Left ventricle myocardium inferior (tissue), 1 donor: ENCODE measurements around the gene NEXN. TPM values are rescaled to one million over a fixed set of nuclear protein-coding genes. Genes with fewer than 3 reads are reported as not detected.

Experiments
- DNase-seq: peaks from one replicate; pipeline ENCODE4 v3.0.0-alpha.2; 2020
- H3K27ac ChIP-seq: fragments of 200-600 bp; replicated peaks from 2 replicates; pipeline ENCODE4 v1.8.0; 2021
- H3K27me3 ChIP-seq: fragments of 200-600 bp; 2 replicates; pipeline ENCODE4 v1.8.0; 2021; ENCODE audit warnings: low read depth
- H3K36me3 ChIP-seq: fragments of 200-600 bp; 2 replicates; pipeline ENCODE4 v1.8.0; 2021
- H3K4me1 ChIP-seq: fragments of 200-600 bp; 2 replicates; pipeline ENCODE4 v1.8.0; 2021
- H3K4me3 ChIP-seq: fragments of 200-600 bp; 2 replicates; pipeline ENCODE4 v1.8.0; 2021; ENCODE audit warnings: mild to moderate bottlenecking, moderate library complexity
- H3K9me3 ChIP-seq: fragments of 200-600 bp; replicated peaks from 2 replicates; pipeline ENCODE4 v1.8.0; 2021
- CTCF ChIP-seq: fragments of 200-600 bp; IDR thresholded peaks from 2 replicates; pipeline ENCODE4 v1.8.0; 2021; ENCODE audit warnings: antibody characterized with exemption, mild to moderate bottlenecking, borderline replicate concordance
- intact Hi-C: fragments of 100-400 bp; cut with micrococcal nuclease; formaldehyde crosslinking; loops from one replicate; pipeline ENCODE4 v1.11.0; 2022
- total RNA-seq: library from RNA; stranded (reverse); fragmentation: NEBNext Ultra II Directional; extraction: Animal tissue kit (Norgen Biotek cat#: 25700); gene quantifications from one replicate; pipeline ENCODE4 v1.2.1, GENCODE V29; 2021
- donor health status: DM: no; HTN: yes; CAD: no; lungs with severe emphysema.

Gene NEXN
- total RNA-seq, 1 donor from 2014 or later = 391 TPM

GRCh38 chr1:77850082-77850481, 38.3 kb upstream of the NEXN start:
- no peak overlapping the region for H3K4me3 ChIP-seq
- no peak for DNase-seq
- no peak for TF ChIP-seq CTCF

GRCh38 chr1:77857552-77857951, 30.9 kb upstream of the NEXN start:
- no peak for TF ChIP-seq CTCF
- H3K9me3 ChIP-seq = peaks cover 30% of the 10 kb centered on the region
- H3K27ac ChIP-seq = no peak overlapping the region
- DNase-seq = no peak
- H3K4me3 ChIP-seq = no peak overlapping the region
- H3K4me1 ChIP-seq = peaks cover 19% of the 10 kb centered on the region
- H3K36me3 ChIP-seq = peaks cover 24% of the 10 kb centered on the region
- H3K27me3 ChIP-seq = no peaks in the 10 kb centered on the region
- intact Hi-C loops = no loop called here

More at GRCh38 chr1:77850082-77850481, 38.3 kb upstream of the NEXN start:
- peaks cover 13% of the 10 kb centered on the region for H3K9me3 ChIP-seq
- H3K27ac ChIP-seq = no peak overlapping the region
- H3K4me1 ChIP-seq = peaks cover 4% of the 10 kb centered on the region
- H3K27me3 ChIP-seq = no peaks in the 10 kb centered on the region
- intact Hi-C loops = no loop called here
- H3K36me3 ChIP-seq = peaks cover 21% of the 10 kb centered on the region

GRCh38 chr1:77858725-77859124, 29.7 kb upstream of the NEXN start:
- intact Hi-C loops = no loop called here
- no peak for TF ChIP-seq CTCF
- Histone ChIP-seq H3K4me1 (peaks cover 19% of the 10 kb centered on the region), H3K4me3 (no peak overlapping the region), H3K9me3 (peaks cover 30% of the 10 kb centered on the region), H3K27ac (no peak overlapping the region), H3K27me3 (no peaks in the 10 kb centered on the region), H3K36me3 (peaks cover 27% of the 10 kb centered on the region)
- DNase-seq = no peak

GRCh38 chr1:77859248-77859647, 29.2 kb upstream of the NEXN start:
- Histone ChIP-seq H3K9me3 (peaks cover 25% of the 10 kb centered on the region), H3K27me3 (no peaks in the 10 kb centered on the region), H3K27ac (no peak overlapping the region), H3K36me3 (peaks cover 26% of the 10 kb centered on the region), H3K4me3 (no peak overlapping the region), H3K4me1 (peaks cover 19% of the 10 kb centered on the region)
- intact Hi-C loops = no loop called here
- no peak for DNase-seq
- no peak for TF ChIP-seq CTCF

- peaks cover 1% of the 10 kb centered on the region for H3K4me1 ChIP-seq
- no peaks in the 10 kb centered on the region for H3K9me3 ChIP-seq
- H3K27ac ChIP-seq = no peak overlapping the region
- DNase-seq = no peak
- peaks cover 51% of the 10 kb centered on the region for H3K36me3 ChIP-seq
- no peak for TF ChIP-seq CTCF
- no peaks in the 10 kb centered on the region for H3K27me3 ChIP-seq
- H3K4me3 ChIP-seq = no peak overlapping the region
- intact Hi-C loops = no loop called here
Measured at GRCh38 chr1:77866296-77866695, 22.1 kb upstream of the NEXN start.

- no peak overlapping the region for H3K27ac ChIP-seq
- no peaks in the 10 kb centered on the region for H3K4me1 ChIP-seq
- H3K9me3 ChIP-seq = no peaks in the 10 kb centered on the region
- H3K36me3 ChIP-seq = peaks cover 14% of the 10 kb centered on the region
- no peak overlapping the region for H3K4me3 ChIP-seq
- DNase-seq = no peak
- intact Hi-C loops = no loop called here
- no peak for TF ChIP-seq CTCF
- H3K27me3 ChIP-seq = no peaks in the 10 kb centered on the region
Measured at GRCh38 chr1:77872645-77873044, 15.8 kb upstream of the NEXN start.
